GM19328 (cell line): ENCODE results near the gene TMED4.
"Not testable (repeated sequence)": the region's sequence is repeated elsewhere in the genome, so short reads cannot be mapped to it uniquely, and the experiment has no call there.

Source experiments
- ATAC-seq: cut with Tn5 transposase; IDR thresholded peaks from one replicate; pipeline ENCODE4 v1.9.1; 2021; ENCODE audit warnings: mild to moderate bottlenecking, moderate library complexity; ENCODE audit not compliant: unreplicated experiment

The TMED4 gene

GRCh38 chr7:44607141-44608068 is 25.4 kb upstream of the TMED4 start:
- ATAC-seq = no peak

- peak; percentile 93 for ATAC-seq
Observed at GRCh38 chr7:44606341-44607140, 24.5 kb upstream of the TMED4 start, which contains the start of gene OGDH. Gene OGDH (plus strand): TSS chr7:44606627. CDS start chr7:44624344, 17,717 bp downstream.

- ATAC-seq = no peak
Observed at GRCh38 chr7:44604941-44605340, 22.9 kb upstream of the TMED4 start.

GRCh38 chr7:44603193-44603592 is 21.2 kb upstream of the TMED4 start:
- no peak for ATAC-seq

GRCh38 chr7:44602576-44602910 is 20.5 kb upstream of the TMED4 start:
- ATAC-seq = no peak

- no peak for ATAC-seq
Observed at GRCh38 chr7:44599222-44599621, 17.2 kb upstream of the TMED4 start.

GRCh38 chr7:44597181-44597580 is 15.2 kb upstream of the TMED4 start:
- not testable (repeated sequence) for ATAC-seq

- no peak for ATAC-seq
Observed at GRCh38 chr7:44595934-44596635, 14.1 kb upstream of the TMED4 start.

GRCh38 chr7:44590910-44591309 is 8.9 kb upstream of the TMED4 start:
- ATAC-seq = no peak

- no peak for ATAC-seq
Observed at GRCh38 chr7:44587843-44588711, 6.0 kb upstream of the TMED4 start.

- no peak for ATAC-seq
Observed at GRCh38 chr7:44583146-44583865, 1.3 kb upstream of the TMED4 start.

- peak; percentile 10 for ATAC-seq
Observed at GRCh38 chr7:44580945-44581878, 819 bp downstream of the TMED4 start.

- ATAC-seq = no peak
Observed at GRCh38 chr7:44576228-44576627, 5.8 kb downstream of the TMED4 start.

- ATAC-seq = no peak
Observed at GRCh38 chr7:44575054-44575453, 7.0 kb downstream of the TMED4 start.

- no peak for ATAC-seq
Observed at GRCh38 chr7:44574287-44574872, 7.7 kb downstream of the TMED4 start.

- ATAC-seq = peak; percentile 91
Observed at GRCh38 chr7:44573464-44574286, 8.4 kb downstream of the TMED4 start, which contains the start of gene DDX56. Gene DDX56 (minus strand): TSS chr7:44573908. CDS start chr7:44573895, 13 bp downstream.

GRCh38 chr7:44572771-44573170 is 9.3 kb downstream of the TMED4 start:
- ATAC-seq = no peak
